Measurements from ENCODE around the gene CORO2A.

GRCh38 chr9:98227883-98228282, 35.4 kb upstream of the CORO2A start:
- TF ChIP-seq CTCF (IDR thresholded peaks at IDR 0.05): no peak
- no peak for TF ChIP-seq POLR2A (IDR thresholded peaks at IDR 0.05)
